AG04450 (cell line): ENCODE results near the gene SEMA6A. TPM values are rescaled to one million over a fixed set of nuclear protein-coding genes. Genes with fewer than 3 reads are reported as not detected.

ENCODE experiments used
- CTCF ChIA-PET: fragments of 300-600, 350-600 bp; formaldehyde crosslinking; extraction: SDS; loops from one replicate; lab custom pipeline; 2022; ENCODE audit warnings: antibody characterized with exemption, inconsistent platforms; lab: Charles Lee
- POLR2A ChIA-PET: fragments of 350-600 bp; formaldehyde crosslinking; extraction: SDS; loops from one replicate; lab custom pipeline; 2021; ENCODE audit warnings: antibody characterized with exemption, inconsistent platforms; lab: Yijun Ruan, JAX
- DNase-seq: peaks from one replicate; pipeline ENCODE4 v3.0.0-alpha.2; 2011; ENCODE audit warnings: low read depth, low spot score
- H3K27ac ChIP-seq: one replicate; pipeline ENCODE4 v1.5.1; 2012; ENCODE audit warnings: low read depth, low read length, control low read depth
- H3K27me3 ChIP-seq: one replicate; pipeline ENCODE4 v1.6.0; 2012; ENCODE audit warnings: low read length; ENCODE audit not compliant: control insufficient read depth, insufficient read depth
- H3K4me3 ChIP-seq: 2 replicates; pipeline ENCODE4 v1.5.1; 2011; ENCODE audit warnings: mild to moderate bottlenecking, low read depth, low read length, control low read depth
- H3K9me3 ChIP-seq: 2 replicates; pipeline ENCODE4 v1.5.1; 2012; ENCODE audit warnings: low read length; ENCODE audit not compliant: control insufficient read depth, insufficient read depth
- CTCF ChIP-seq: IDR thresholded peaks from 2 replicates; pipeline ENCODE4 v1.5.1; 2011; ENCODE audit warnings: low read depth, low read length, control low read depth, inconsistent platforms
- polyA plus RNA-seq: library from polyadenylated mRNA; depleted of rRNA; stranded (reverse); fragments of >200 nt; gene quantifications from 2 replicates; pipeline ENCODE4 v1.2.3, GENCODE V29; 2011

The SEMA6A gene
- polyA plus RNA-seq, 1 experiment, result 0.17 TPM

DNA sequence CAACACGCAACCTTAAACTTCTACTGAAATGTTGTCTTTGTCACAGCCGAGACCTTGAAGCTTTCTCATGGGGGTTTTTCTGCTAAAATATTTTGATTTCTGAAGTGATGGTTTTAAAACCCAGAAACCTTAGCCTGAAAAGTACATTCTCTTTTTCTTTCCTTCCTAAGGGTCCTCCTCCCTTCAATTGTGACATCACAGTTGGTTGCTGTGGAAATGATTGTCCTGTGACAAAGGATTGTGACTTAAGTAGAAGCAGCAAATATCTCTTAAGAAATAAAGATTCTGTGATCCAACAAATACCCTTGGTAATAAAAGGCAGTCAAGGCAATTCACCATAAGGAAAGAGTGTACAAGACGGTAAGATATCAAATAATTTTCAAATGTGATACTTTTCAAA is 125.2 kb downstream of the SEMA6A start:
- ChIA-PET CTCF (no interaction called here), POLR2A (no interaction called here)
- Histone ChIP-seq H3K9me3 (peaks cover 14% of the 10 kb centered on the region; the same call in 1 of the 2 replicates), H3K4me3 (no peak overlapping the region), H3K27me3 (peaks cover 9% of the 10 kb centered on the region), H3K27ac (no peak overlapping the region)
- no peak for TF ChIP-seq CTCF
- DNase-seq, result no peak

DNA sequence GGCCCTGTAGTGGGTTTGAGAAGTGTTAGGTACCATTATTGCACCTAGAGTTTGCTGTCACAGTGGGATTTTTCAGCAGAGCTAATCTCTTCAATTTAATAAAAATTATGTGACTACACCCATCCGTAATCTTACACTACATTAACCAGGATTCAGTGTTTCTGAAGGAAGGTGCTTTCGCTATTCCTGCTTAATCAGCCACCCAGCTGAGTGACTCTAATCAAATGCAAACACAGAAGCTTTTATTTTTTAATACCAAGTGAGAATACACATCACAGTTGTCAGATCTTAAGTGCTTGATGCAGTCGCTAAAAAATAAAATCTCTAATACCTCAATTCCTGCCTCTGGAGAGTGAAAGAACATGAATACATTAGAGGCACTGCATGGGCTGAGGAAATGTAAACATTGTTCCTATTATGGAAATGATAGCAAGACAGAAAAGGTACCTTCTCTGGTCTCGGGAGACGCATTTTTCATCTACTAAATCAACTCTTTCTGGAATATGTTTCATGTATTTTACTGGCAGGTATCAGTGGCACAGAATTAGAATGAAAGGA is 125.7 kb downstream of the SEMA6A start:
- ChIA-PET CTCF (no interaction called here), POLR2A (no interaction called here)
- Histone ChIP-seq H3K4me3 (no peak overlapping the region), H3K27ac (no peak overlapping the region), H3K27me3 (peaks cover 9% of the 10 kb centered on the region), H3K9me3 (peaks cover 14% of the 10 kb centered on the region; the same call in 1 of the 2 replicates)
- DNase-seq, result no peak
- no peak for TF ChIP-seq CTCF

GRCh38 chr5:116448450-116448849 is 126.2 kb downstream of the SEMA6A start:
- CTCF ChIA-PET, result no interaction called here
- no peak for DNase-seq
- peaks cover 9% of the 10 kb centered on the region for H3K27me3 ChIP-seq
- POLR2A ChIA-PET, result no interaction called here
- TF ChIP-seq CTCF, result no peak
- H3K27ac ChIP-seq, result no peak overlapping the region
- peaks cover 14% of the 10 kb centered on the region; the same call in 1 of the 2 replicates for H3K9me3 ChIP-seq
- H3K4me3 ChIP-seq, result no peak overlapping the region

- Histone ChIP-seq H3K9me3 (peaks cover 14% of the 10 kb centered on the region; the same call in 1 of the 2 replicates), H3K27ac (no peak overlapping the region), H3K4me3 (no peak overlapping the region), H3K27me3 (peaks cover 6% of the 10 kb centered on the region)
- TF ChIP-seq CTCF, result no peak
- DNase-seq, result no peak
- POLR2A ChIA-PET, result no interaction called here
- CTCF ChIA-PET, result no interaction called here
Observed at GRCh38 chr5:116446356-116447005, 128.1 kb downstream of the SEMA6A start.

DNA sequence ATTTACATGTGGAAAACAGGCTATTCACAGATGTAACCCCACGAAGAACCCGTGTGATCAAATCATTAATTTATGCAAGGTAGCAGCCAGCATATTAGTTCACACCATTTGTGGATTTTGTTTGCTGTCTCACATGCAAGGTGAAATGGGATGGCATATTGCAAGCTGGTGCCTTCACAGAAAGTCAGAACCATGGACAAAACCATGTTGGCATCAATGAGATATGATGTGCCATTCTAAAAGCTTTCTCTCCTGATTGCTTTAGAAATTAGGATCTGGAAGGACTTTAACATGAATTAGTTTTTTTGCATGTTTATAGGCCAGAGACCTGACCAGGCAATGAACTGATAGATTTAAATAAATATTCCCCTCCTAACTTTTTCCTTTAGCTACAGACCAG is 129.3 kb downstream of the SEMA6A start:
- no peak for TF ChIP-seq CTCF
- peaks cover 3% of the 10 kb centered on the region for H3K27me3 ChIP-seq
- no peak for DNase-seq
- ChIA-PET CTCF (no interaction called here), POLR2A (no interaction called here)
- H3K4me3 ChIP-seq, result no peak overlapping the region
- no peak overlapping the region for H3K27ac ChIP-seq
- H3K9me3 ChIP-seq, result peaks cover 14% of the 10 kb centered on the region; the same call in 1 of the 2 replicates
